ENCODE results near the gene UBE2L3. TPM values are rescaled to one million over a fixed set of nuclear protein-coding genes. Genes with fewer than 3 reads are reported as not detected.
"Not testable (repeated sequence)": the region's sequence is repeated elsewhere in the genome, so short reads cannot be mapped to it uniquely, and the experiment has no call there.

Gene UBE2L3
- total and polyA plus RNA-seq, 2 experiments from 2014 or later: 56.3 to 118 TPM

DNA sequence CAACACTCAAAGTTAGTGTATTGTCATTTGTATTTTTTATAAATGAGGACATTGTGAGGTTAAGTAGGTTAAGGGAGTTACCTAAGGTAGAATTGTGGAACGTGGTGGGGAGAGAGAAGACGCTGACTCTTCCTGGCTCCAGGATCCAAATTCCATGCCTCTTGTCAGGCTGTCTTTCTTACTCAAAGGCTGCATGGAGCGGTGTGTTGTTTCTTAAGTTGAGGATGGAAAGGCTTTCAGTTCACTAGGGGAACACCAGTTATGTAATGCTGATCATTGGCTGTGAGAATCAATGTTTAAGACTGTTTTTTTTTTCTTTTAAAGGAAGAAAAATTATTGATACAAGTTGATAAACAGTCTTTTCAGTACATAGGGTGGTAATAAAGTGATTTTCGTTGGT lies 2.9 kb downstream of the UBE2L3 start:
- H3K36me3 ChIP-seq: no peaks in the 10 kb centered on the region
- no peaks in the 10 kb centered on the region for H3K27me3 ChIP-seq
- H3K27ac ChIP-seq: peak overlapping the region; percentile 98
- no peak for DNase-seq (ENCODE audit: low read depth in 1 of 2, low spot score in 1 of 2)
- H3K9me3 ChIP-seq (ENCODE audit: low read depth): no peaks in the 10 kb centered on the region
- peaks cover 22% of the 10 kb centered on the region for H3K4me1 ChIP-seq (ENCODE audit: low read depth)
- TF ChIP-seq, protein P1, sequence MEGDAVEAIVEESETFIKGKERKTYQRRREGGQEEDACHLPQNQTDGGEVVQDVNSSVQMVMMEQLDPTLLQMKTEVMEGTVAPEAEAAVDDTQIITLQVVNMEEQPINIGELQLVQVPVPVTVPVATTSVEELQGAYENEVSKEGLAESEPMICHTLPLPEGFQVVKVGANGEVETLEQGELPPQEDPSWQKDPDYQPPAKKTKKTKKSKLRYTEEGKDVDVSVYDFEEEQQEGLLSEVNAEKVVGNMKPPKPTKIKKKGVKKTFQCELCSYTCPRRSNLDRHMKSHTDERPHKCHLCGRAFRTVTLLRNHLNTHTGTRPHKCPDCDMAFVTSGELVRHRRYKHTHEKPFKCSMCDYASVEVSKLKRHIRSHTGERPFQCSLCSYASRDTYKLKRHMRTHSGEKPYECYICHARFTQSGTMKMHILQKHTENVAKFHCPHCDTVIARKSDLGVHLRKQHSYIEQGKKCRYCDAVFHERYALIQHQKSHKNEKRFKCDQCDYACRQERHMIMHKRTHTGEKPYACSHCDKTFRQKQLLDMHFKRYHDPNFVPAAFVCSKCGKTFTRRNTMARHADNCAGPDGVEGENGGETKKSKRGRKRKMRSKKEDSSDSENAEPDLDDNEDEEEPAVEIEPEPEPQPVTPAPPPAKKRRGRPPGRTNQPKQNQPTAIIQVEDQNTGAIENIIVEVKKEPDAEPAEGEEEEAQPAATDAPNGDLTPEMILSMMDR (IDR thresholded peaks at IDR 0.05; ENCODE audit: low read depth, low read length): no peak
- no peak overlapping the region for H3K4me3 ChIP-seq

GRCh38 chr22:21571679-21572078 lies 4.2 kb downstream of the UBE2L3 start:
- TF ChIP-seq, protein P1 (IDR thresholded peaks at IDR 0.05; ENCODE audit: low read depth, low read length): no peak
- Histone ChIP-seq H3K27ac (no peak overlapping the region), H3K9me3 (ENCODE audit: low read depth) (no peaks in the 10 kb centered on the region), H3K4me3 (no peak overlapping the region), H3K27me3 (no peaks in the 10 kb centered on the region), H3K36me3 (no peaks in the 10 kb centered on the region), H3K4me1 (ENCODE audit: low read depth) (peaks cover 22% of the 10 kb centered on the region)
- no peak for DNase-seq (ENCODE audit: low read depth in 1 of 2, low spot score in 1 of 2)

GRCh38 chr22:21573293-21573734 lies 5.8 kb downstream of the UBE2L3 start:
- Histone ChIP-seq H3K27ac (peak overlapping the region; percentile 50), H3K36me3 (no peaks in the 10 kb centered on the region)

DNA sequence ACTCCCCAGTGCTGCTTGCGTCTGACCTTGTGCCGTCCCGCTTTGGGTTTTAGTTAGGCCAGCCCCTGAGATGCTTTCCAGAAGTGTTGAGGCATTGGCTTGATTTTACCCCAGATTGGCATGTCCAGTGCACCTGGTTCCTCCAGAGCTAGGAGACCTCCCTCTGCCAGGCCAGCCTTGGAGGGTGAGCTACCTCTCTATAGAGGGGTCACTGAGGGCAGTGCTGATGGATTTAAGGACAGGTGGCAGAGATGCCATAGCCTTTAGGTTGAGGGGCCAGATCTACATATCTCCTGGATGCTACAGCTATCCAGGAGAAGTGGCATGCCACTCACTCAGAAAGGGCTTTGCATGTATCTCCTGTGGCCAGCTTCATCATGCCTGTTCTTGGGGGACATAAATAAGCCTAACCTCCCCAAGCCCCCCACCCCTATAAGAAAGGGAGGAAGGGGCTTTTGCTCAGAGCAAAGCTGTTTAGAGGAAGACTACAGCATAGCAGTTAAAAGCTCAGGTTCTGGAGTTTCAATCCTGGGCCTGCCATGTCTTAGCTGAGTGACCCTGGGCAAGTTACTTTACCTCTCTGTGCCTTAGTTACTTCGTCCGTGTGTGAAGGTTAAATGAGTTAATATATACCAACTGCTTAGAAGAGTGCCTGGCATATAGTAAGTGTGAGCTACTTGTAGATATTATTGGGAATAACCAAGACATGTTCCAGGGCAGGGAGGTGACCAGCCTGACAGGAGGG lies 6.4 kb downstream of the UBE2L3 start:
- Histone ChIP-seq H3K4me1 (ENCODE audit: low read depth) (peaks cover 20% of the 10 kb centered on the region), H3K27ac (peak overlapping the region; percentile 50), H3K27me3 (no peaks in the 10 kb centered on the region), H3K36me3 (no peaks in the 10 kb centered on the region), H3K9me3 (ENCODE audit: low read depth) (no peaks in the 10 kb centered on the region), H3K4me3 (no peak overlapping the region)
- no peak for DNase-seq (ENCODE audit: low read depth in 1 of 2, low spot score in 1 of 2)
- TF ChIP-seq, protein P1 (IDR thresholded peaks at IDR 0.05; ENCODE audit: low read depth, low read length): no peak

More at GRCh38 chr22:21573293-21573734, 5.8 kb downstream of the UBE2L3 start:
- no peak for DNase-seq (ENCODE audit: low read depth in 1 of 2, low spot score in 1 of 2)
- Histone ChIP-seq H3K27me3 (no peaks in the 10 kb centered on the region), H3K9me3 (ENCODE audit: low read depth) (no peaks in the 10 kb centered on the region), H3K4me3 (no peak overlapping the region), H3K4me1 (ENCODE audit: low read depth) (peaks cover 22% of the 10 kb centered on the region)
- TF ChIP-seq, protein P1 (IDR thresholded peaks at IDR 0.05; ENCODE audit: low read depth, low read length): no peak

DNA sequence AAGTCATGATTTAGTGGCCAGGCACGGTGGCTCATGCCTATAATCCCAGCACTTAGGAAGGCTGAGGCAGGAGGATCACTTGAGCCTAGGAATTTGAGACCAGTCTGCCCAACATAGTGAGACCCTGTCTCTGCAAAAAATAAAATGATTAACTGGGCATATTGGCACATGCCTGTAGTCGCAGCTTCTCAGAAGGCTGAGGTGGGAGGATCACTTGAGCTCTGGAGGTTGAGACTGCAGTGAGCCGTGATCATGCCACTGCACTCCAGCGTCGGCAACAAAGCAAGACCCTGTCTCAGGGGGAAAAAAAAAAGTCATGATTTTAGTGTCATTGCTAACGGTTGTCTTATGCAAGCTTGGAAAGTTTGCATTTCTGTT lies 11.9 kb downstream of the UBE2L3 start:
- TF ChIP-seq, protein P1 (IDR thresholded peaks at IDR 0.05; ENCODE audit: low read depth, low read length): no peak
- no peak for DNase-seq (ENCODE audit: low read depth in 1 of 2, low spot score in 1 of 2)
- Histone ChIP-seq H3K4me3 (no peak overlapping the region), H3K27ac (no peak overlapping the region), H3K9me3 (ENCODE audit: low read depth) (no peaks in the 10 kb centered on the region), H3K4me1 (ENCODE audit: low read depth) (no peaks in the 10 kb centered on the region), H3K27me3 (no peaks in the 10 kb centered on the region), H3K36me3 (no peaks in the 10 kb centered on the region)

DNA sequence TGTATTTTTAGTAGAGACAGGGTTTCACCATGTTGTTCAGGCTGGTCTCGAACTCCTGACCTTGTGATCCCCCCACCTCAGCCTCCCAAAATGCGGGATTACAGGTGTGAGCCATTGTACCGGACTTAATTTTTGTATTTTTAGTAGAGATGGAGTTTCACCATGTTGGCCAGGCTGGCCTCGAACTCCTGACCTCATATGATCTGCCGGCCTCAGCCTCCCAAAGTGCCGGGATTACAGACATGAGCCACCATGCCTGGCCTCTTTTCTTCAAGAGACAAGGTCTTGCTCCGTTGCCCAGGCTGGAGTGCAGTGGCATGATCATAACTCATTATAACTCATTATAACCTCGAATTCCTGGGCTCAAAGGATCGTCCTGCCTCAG lies 13.1 kb downstream of the UBE2L3 start:
- not testable (repeated sequence) for DNase-seq (ENCODE audit: low read depth in 1 of 2, low spot score in 1 of 2); H3K4me1 ChIP-seq (ENCODE audit: low read depth); H3K9me3 ChIP-seq (ENCODE audit: low read depth); H3K4me3 ChIP-seq; H3K27ac ChIP-seq; H3K36me3 ChIP-seq; H3K27me3 ChIP-seq

GRCh38 chr22:21581009-21581713 lies 13.6 kb downstream of the UBE2L3 start:
- H3K27ac ChIP-seq; H3K36me3 ChIP-seq; H3K9me3 ChIP-seq (ENCODE audit: low read depth); H3K4me1 ChIP-seq (ENCODE audit: low read depth); H3K4me3 ChIP-seq; DNase-seq (ENCODE audit: low read depth in 1 of 2, low spot score in 1 of 2); H3K27me3 ChIP-seq: not testable (repeated sequence)
